Measurements from ENCODE around the gene TTC6.

GRCh38 chr14:37563189-37563588, 32.2 kb upstream of the TTC6 start:
- TF ChIP-seq CTCF (optimal IDR thresholded peaks at IDR 0.05 in 1 of 3, IDR thresholded peaks at IDR 0.05 in 1 of 3, conservative IDR thresholded peaks at IDR 0.05 in 1 of 3; ENCODE audit: extremely low read depth in 1 of 3, insufficient read depth in 2 of 3, low read length in 3 of 3) = no peak
- no peak for TF ChIP-seq EZH2 (IDR thresholded peaks at IDR 0.05; ENCODE audit: low read length)

Data from keratinocyte (primary cell).